GM12878 (cell line): Measurements from ENCODE around the gene CXCL14. TPM values are rescaled to one million over a fixed set of nuclear protein-coding genes. Genes with fewer than 3 reads are reported as not detected.
A peak's percentile ranks its signal among the peaks of the same experiment; 100 is the strongest.

Source experiments
- ATAC-seq: fragments of 200-7000 bp; cut with Tn5 transposase; 3 replicates; pipeline ENCODE4 v1.9.1; 2020; ENCODE audit warnings: mild to moderate bottlenecking, moderate library complexity
- BruUV-seq: library from RNA; stranded (reverse); fragments of 400-500 nt; replicated peaks from 2 replicates; lab custom pipeline; 2021; lab: Mats Ljungman, UMichigan
- CTCF ChIA-PET: fragments of 300-600 bp; sonication (Branson Sonifier 250); formaldehyde crosslinking; extraction: SDS; loops from one replicate; lab custom pipeline; 2021; ENCODE audit warnings: inconsistent platforms; lab: Yijun Ruan, JAX
- POLR2A ChIA-PET: fragments of 350-600 bp; formaldehyde crosslinking; extraction: SDS; loops from one replicate; lab custom pipeline; 2021; ENCODE audit warnings: inconsistent platforms; lab: Charles Lee
- RAD21 ChIA-PET: fragments of 300-600 bp; sonication (Branson Sonifier 250); formaldehyde crosslinking; loops from one replicate; lab custom pipeline; 2023; ENCODE audit warnings: antibody characterized with exemption; ENCODE audit not compliant: unreplicated experiment; lab: Charles Lee
- SMC1A ChIA-PET: fragments of 300-600 bp; sonication (Branson Sonifier 250); formaldehyde crosslinking; loops from one replicate; lab custom pipeline; 2023; ENCODE audit not compliant: unreplicated experiment, uncharacterized antibody; lab: Charles Lee
- DNase-seq: peaks from one replicate; pipeline ENCODE4 v3.0.0-alpha.2; 2011; ENCODE audit warnings: low read depth, low spot score
- FAIRE-seq: peaks from 3 replicates; lab custom pipeline; 2011; peaks lifted over from hg19 to GRCh38; lab: Jason Lieb, UNC
- H2AFZ ChIP-seq: 2 replicates; pipeline ENCODE4 v1.6.0; 2011; ENCODE audit warnings: low read depth, low read length, control low read depth; ENCODE audit not compliant: control insufficient read depth
- H3K27ac ChIP-seq: 2 replicates; pipeline ENCODE4 v1.5.1; 2011; ENCODE audit warnings: control low read depth; ENCODE audit not compliant: control insufficient read depth, insufficient read depth
- H3K27me3 ChIP-seq, 2 experiments: replicated peaks in 1 of 2; 2 replicates each; pipeline versions ENCODE4 v1.6.0 to v1.6.1; 2011; ENCODE audit warnings: low read length in 1 of 2; ENCODE audit not compliant: control insufficient read depth in 2 of 2, insufficient read depth in 2 of 2
- H3K36me3 ChIP-seq, 2 experiments: 2 replicates each; pipeline ENCODE4 v1.5.1; 2011; ENCODE audit warnings: low read length in 1 of 2; ENCODE audit not compliant: control insufficient read depth in 2 of 2, insufficient read depth in 2 of 2
- H3K4me1 ChIP-seq: 2 replicates; pipeline ENCODE4 v1.6.1; 2011; ENCODE audit warnings: mild to moderate bottlenecking, low read length, moderate library complexity, mixed read lengths; ENCODE audit not compliant: control insufficient read depth, insufficient read depth
- H3K4me2 ChIP-seq: 2 replicates; pipeline ENCODE4 v1.6.0; 2011; ENCODE audit warnings: control low read depth; ENCODE audit not compliant: control insufficient read depth, insufficient read depth
- H3K4me3 ChIP-seq: fragments of 200-600 bp; sonication (generic); 2 replicates; pipeline ENCODE4 v1.5.1; 2016
- H3K79me2 ChIP-seq: 2 replicates; pipeline ENCODE4 v1.6.0; 2011; ENCODE audit warnings: low read length; ENCODE audit not compliant: control insufficient read depth, insufficient read depth
- H3K9ac ChIP-seq: 2 replicates; pipeline ENCODE4 v1.8.0; 2011; ENCODE audit warnings: low read length, control low read depth, mixed read lengths; ENCODE audit not compliant: control insufficient read depth, insufficient read depth
- H3K9me3 ChIP-seq: replicated peaks from 3 replicates; pipeline ENCODE4 v1.5.1; 2011; ENCODE audit warnings: mild to moderate bottlenecking, low read length; ENCODE audit not compliant: control insufficient read depth, insufficient read depth
- H4K20me1 ChIP-seq: 2 replicates; pipeline ENCODE4 v1.6.0; 2011; ENCODE audit not compliant: control insufficient read depth, insufficient read depth
- CUX1 ChIP-seq: IDR thresholded peaks from 2 replicates; pipeline ENCODE4 v1.6.1; 2012; ENCODE audit warnings: improper control_type of control experiment, low read depth, low read length; ENCODE audit not compliant: insufficient replicate concordance
- E2F4 ChIP-seq: IDR thresholded peaks from 2 replicates; pipeline ENCODE4 v1.6.1; 2012; ENCODE audit warnings: low read depth, low read length, improper control_type of control experiment
- ESRRA ChIP-seq: IDR thresholded peaks from 2 replicates; pipeline ENCODE4 v1.6.1; 2012; ENCODE audit warnings: mild to moderate bottlenecking, low read length, improper control_type of control experiment
- IKZF1 ChIP-seq: fragments of 450-650 bp; conservative IDR thresholded peaks from 2 replicates; pipeline ENCODE4 v1.6.1; 2017; ENCODE audit warnings: antibody characterized with exemption, mild to moderate bottlenecking
- NBN ChIP-seq: fragments of 450-650 bp; IDR thresholded peaks from 2 replicates; pipeline ENCODE4 v1.6.1; 2016
- NKRF ChIP-seq: fragments of 450-650 bp; conservative IDR thresholded peaks from 2 replicates; pipeline ENCODE4 v1.6.1; 2017; ENCODE audit warnings: mild to moderate bottlenecking, moderate library complexity
- PAX5 ChIP-seq: IDR thresholded peaks from 2 replicates; pipeline ENCODE4 v1.6.1; 2011; ENCODE audit warnings: low read depth, low read length, borderline replicate concordance
- PKNOX1 ChIP-seq: fragments of 450-650 bp; IDR thresholded peaks from 2 replicates; pipeline ENCODE4 v1.6.1; 2016; ENCODE audit warnings: mild to moderate bottlenecking
- POLR2AphosphoS5 ChIP-seq: IDR thresholded peaks from 2 replicates; pipeline ENCODE4 v1.6.1; 2011; ENCODE audit warnings: mild to moderate bottlenecking, low read length, inconsistent platforms
- SREBF1 ChIP-seq: IDR thresholded peaks from 2 replicates; pipeline ENCODE4 v1.6.1; 2012; ENCODE audit warnings: mild to moderate bottlenecking, low read length
- TCF7 ChIP-seq: IDR thresholded peaks from 2 replicates; pipeline ENCODE4 v1.6.1; 2014; ENCODE audit warnings: antibody characterized with exemption, borderline replicate concordance
- ZNF622 ChIP-seq: fragments of 450-650 bp; IDR thresholded peaks from 2 replicates; pipeline ENCODE4 v1.6.1; 2017; ENCODE audit warnings: mild to moderate bottlenecking, inconsistent platforms
- WGBS: methylation state at CpG from one replicate; pipeline ENCODE4 v1.1.6; 2016; ENCODE audit warnings: low lambda C conversion rate; ENCODE audit not compliant: insufficient replicate concordance, insufficient coverage; ENCODE audit errors: missing lambda C conversion rate; 5-methylcytosine and 5-hydroxymethylcytosine counted together
- in situ Hi-C: fragments of 300-500 bp; cut with MboI; formaldehyde crosslinking; loops from 9 replicates; pipeline ENCODE4 v1.14.3; 2018; ENCODE audit warnings: mixed read lengths
- intact Hi-C: fragments of 100-400 bp; cut with micrococcal nuclease; formaldehyde crosslinking; loops from one replicate; pipeline ENCODE4 v1.14.2; 2022; ENCODE audit not compliant: unreplicated experiment
- polyA plus RNA-seq, 11 experiments: library from polyadenylated mRNA; depleted of rRNA in 4 of 11; unstranded in 6 of 11; stranded (reverse) in 5 of 11; fragments of >200 nt; fragmentation: Nextera tagmentation in 4 of 11; fragmentation: Illumina TruSeq in 1 of 11; extraction: Ambion mirVana in 4 of 11; extraction: Trizol in 1 of 11; gene quantifications; 1 replicate in 1 of 11; 2 replicates in 10 of 11; pipeline versions ENCODE4 v1.2.1 to v1.2.3, GENCODE V29; 2011 to 2016; ENCODE audit warnings: inconsistent platforms in 2 of 11, missing spikeins in 2 of 11, low read depth in 1 of 11
- total RNA-seq, 4 experiments: library from RNA; depleted of rRNA in 3 of 4; stranded (reverse); fragments of >200 nt in 3 of 4; fragmentation: Illumina TruSeq in 1 of 4; extraction: Trizol in 1 of 4; gene quantifications; 2 replicates each; pipeline versions ENCODE4 v1.2.1 to v1.2.3, GENCODE V29; 2013 to 2021

The CXCL14 gene
- total and polyA plus RNA-seq, 10 of the 15 experiments (the other 5 are each of a cell fraction or from before 2014, with no cell fraction given): 0.05 TPM; not detected in 9

GRCh38 chr5:135593141-135593540, 14.3 kb upstream of the CXCL14 start (continued):
- TF ChIP-seq E2F4: no peak

- CTCF ChIA-PET: interaction anchor here (1.8 kb wide), 1 partner anchor 26 kb away, joined by 8 read pairs; no protein-coding TSS in a partner anchor
- POLR2A ChIA-PET: no interaction called here
- H3K9ac ChIP-seq: no peak overlapping the region
- 0 out of 2 replicates have a peak, but pooled peaks cover 3% of the 10 kb centered on the region for H3K4me1 ChIP-seq
- no peaks in the 10 kb centered on the region for H3K79me2 ChIP-seq
- SMC1A ChIA-PET: no interaction called here
- H4K20me1 ChIP-seq: no peaks in the 10 kb centered on the region
- 15% methylated on average over 6 of the region's 6 CpGs for WGBS
- in situ Hi-C loops: no loop called here
- H3K4me3 ChIP-seq: no peak overlapping the region
- no peak overlapping the region for H3K4me2 ChIP-seq
- FAIRE-seq (peak; percentile 54), DNase-seq (no peak)
- no TSS peak for BruUV-seq
- H3K27me3 ChIP-seq: peaks cover 3 to 6% of the 10 kb centered on the region in 2 experiments; a peak in 3 of 4 replicates
- RAD21 ChIA-PET: no interaction called here
- TF ChIP-seq ZNF622: no peak
- TF ChIP-seq TCF7: no peak
- no peak for TF ChIP-seq POLR2AphosphoS5
- TF ChIP-seq PKNOX1: no peak
- no peak for TF ChIP-seq IKZF1
- no peak for TF ChIP-seq CUX1
- no peak for TF ChIP-seq ESRRA
- TF ChIP-seq SREBF1: no peak
- no peak for TF ChIP-seq PAX5
- no peak for TF ChIP-seq NBN
- no peak for TF ChIP-seq NKRF
- TF ChIP-seq, all 136 proteins: peak for 0
- Histone ChIP-seq H3K9me3 (no peaks in the 10 kb centered on the region), H3K27ac (no peak overlapping the region), H3K36me3 (no peaks in the 10 kb centered on the region), H2AFZ (no peak overlapping the region)
- intact Hi-C loops: no loop called here
- no peak for ATAC-seq
Measured at GRCh38 chr5:135592312-135593045, 13.7 kb upstream of the CXCL14 start.
